ENCODE measurements around the gene HPN.
"Not testable (repeated sequence)": the region's sequence is repeated elsewhere in the genome, so short reads cannot be mapped to it uniquely, and the experiment has no call there.

The HPN gene

DNA sequence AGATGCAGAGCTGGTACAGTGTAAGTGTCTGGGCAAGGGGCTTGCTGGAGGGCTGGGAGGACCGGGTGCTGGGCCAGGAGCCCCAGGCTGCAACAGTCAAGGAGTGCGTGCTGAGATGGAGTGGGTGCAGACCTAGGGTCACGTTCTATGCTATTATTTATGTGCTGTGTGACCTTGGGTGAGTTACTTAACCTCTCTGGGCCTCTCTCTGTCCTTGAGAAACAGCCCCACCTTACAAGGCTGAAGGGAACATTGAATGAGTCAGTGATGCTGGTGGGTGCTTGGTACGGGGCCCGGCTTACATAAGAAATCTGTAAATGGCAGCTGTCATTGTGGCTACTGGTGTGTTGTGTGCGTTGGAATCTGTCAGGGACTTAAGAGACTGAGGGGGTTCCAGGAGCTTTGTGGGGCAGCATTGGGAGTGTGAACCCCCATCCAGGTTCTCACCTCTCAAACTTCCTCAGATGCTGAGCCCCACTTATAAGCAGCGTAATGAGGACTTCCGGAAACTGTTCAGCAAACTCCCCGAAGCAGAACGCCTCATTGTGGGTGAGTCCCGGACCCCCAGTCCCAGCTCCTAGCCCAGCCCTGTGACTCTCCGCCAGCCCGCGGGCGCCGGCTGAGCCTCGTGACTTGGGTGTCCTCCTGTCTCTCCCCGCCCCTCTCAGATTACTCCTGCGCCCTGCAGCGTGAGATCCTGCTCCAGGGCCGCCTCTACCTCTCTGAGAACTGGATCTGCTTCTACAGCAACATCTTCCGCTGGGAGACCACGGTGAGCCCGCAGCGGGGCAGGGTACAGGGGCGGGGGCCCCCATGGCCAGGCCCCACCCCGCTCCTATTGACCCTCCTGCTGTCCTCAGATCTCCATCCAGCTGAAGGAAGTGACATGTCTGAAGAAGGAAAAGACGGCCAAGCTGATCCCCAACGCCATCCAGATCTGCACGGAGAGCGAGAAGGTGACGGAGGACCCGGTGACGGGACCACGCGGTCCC, 31.8 kb upstream of the HPN start:
- DNase-seq: no peak

- no peak for DNase-seq
These were observed 30.3 kb upstream of the HPN start for GRCh38 chr19:35011091-35011689.

GRCh38 chr19:35011737-35012682, 29.5 kb upstream of the HPN start:
- no peak for DNase-seq

- DNase-seq: peak; percentile 76
These were observed 28.3 kb upstream of the HPN start for GRCh38 chr19:35013041-35013819.

DNA sequence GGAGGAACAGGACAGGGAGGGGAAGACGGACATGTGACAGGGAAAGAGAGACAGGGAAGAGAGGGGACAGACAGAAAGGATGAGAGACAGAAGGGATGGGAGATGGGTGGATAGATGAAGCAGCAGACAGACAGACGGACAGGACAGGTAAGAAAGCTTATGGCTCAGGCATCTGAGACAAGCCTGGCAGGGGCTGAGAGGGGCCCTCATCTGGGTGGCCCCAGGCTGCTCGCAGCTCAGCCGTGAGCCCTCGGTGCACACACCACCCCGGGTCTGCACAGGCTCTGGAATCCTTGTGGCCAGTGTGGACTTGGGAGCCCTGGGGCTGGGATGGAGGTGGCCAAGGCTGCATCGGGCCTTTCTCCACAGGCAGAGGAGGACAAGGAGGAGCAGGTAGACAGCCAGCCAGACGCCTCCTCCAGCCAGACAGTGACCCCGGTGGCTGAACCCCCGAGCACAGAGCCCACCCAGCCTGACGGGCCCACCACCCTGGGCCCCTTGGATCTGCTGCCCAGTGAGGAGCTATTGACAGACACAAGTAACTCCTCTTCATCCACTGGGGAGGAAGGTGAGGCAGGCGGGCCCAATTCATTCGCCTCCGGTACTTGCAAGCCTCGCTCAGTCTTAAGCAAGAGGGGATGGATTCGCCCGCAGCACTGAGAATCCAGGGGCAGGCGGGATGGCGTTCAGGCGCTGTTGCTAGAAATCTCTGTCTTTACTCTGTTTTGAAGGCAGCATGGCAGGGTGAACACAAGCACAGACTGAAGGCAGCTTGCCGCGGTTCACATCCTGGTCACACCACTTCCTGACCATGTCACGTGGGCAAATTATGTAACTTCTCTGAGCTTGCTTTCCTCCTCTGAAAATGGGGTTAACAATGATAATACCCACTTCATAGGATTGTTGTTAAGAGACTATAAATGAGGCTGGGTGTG, 27.4 kb upstream of the HPN start:
- peak; percentile 32 for DNase-seq

DNA sequence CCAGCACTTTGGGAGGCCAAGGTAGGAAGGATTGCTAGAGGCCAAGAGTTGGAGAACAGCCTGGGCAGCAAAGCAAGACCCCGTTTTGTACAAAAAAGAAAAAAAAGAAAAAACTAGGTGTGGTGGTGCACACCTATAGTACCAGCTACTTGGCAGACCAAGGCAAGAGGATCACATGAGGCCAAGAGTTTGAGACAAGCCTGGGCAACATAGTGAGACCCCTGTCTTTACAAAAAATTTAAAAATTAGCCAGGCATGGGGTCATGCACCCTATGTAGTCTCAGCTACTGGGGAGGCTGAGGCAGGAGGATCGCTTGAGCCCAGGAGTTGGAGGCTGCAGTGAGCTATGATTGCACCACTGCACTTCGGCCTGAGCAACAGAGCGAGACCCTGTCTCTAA, 26.7 kb upstream of the HPN start:
- not testable (repeated sequence) for DNase-seq

- no peak for DNase-seq
These were observed 26.1 kb upstream of the HPN start for GRCh38 chr19:35015270-35015953.

DNA sequence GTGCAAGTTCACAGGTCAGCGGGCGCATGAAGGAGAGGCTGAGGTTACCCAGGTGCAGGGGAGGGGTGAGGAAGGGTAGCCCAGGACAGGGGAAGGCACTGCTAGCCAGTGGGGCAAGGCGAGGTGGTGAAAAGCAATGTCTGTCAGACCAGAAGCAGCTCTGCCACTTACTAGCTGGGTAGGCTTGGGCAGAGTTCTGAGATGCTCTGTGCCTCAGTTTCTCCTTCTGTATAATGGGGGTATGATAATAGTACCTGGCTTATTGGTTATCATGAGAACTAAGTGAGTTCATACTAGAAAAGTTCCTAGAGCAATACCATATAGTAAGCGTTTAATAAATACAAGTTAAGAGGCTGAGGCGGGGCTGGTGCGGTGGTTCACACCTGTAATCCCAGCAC, 25.6 kb upstream of the HPN start:
- DNase-seq: no peak

- no peak for DNase-seq
These were observed 24.0 kb upstream of the HPN start for GRCh38 chr19:35017507-35017906.

DNA sequence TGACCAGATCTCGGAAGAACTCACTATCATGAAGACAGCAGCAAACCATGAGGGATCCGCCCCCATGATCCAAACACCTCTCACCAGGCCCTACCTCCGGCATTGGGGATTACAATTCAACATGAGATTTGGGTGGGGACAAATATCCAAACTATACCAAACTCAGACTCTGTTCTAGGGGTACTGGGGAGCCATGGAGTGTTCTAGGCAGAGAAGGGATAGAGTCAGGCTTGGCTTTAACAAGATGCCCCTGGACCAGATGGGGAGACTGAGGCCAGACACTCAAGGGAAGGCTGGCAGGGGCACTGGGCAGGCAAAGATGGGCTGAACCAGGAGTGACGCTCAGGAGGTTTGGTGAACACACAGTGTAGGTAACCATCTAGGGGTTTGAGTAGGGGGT, 23.1 kb upstream of the HPN start:
- no peak for DNase-seq

- no peak for DNase-seq
These were observed 22.4 kb upstream of the HPN start for GRCh38 chr19:35019144-35019543.

DNA sequence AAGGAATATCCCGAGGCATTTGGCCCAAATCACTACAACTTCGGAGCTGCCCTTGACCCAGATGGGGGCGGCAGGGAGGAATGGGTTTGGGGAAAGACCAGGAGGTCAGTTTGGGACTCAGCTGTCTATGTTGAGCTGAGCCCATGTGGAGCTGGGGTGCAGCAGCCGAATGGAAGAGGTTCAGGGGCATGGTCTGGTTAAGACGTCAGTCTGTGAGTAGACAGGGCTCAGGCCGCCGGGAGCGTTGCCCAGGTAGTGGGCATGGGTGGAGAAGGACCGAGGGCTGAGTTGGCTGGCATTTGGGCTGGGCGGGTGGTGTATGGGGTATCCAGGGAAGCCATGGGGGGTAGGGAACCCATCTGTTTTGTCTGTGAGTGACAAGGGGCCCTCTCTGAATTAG, 20.5 kb upstream of the HPN start:
- no peak for DNase-seq

DNA sequence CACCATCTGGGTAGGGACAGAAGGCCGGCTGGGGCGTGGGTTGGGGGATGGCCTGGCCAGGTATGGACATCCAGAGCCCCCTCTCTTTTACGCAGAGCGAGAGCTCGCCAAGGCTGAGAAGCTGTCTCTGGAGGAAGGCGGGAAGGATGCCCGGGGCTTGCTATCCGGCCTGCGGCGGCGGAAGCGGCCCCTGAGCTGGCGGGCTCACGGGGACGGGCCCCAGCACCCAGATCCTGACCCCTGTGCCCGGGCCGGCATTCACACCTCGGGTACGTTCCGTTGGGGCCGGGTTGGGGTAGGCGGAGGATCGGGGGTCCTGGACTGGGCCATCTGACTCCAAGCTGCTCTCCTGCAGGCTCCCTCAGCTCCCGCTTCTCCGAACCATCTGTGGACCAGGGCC, 19.9 kb upstream of the HPN start:
- no peak for DNase-seq

- no peak for DNase-seq
These were observed 19.1 kb upstream of the HPN start for GRCh38 chr19:35022460-35022859.

DNA sequence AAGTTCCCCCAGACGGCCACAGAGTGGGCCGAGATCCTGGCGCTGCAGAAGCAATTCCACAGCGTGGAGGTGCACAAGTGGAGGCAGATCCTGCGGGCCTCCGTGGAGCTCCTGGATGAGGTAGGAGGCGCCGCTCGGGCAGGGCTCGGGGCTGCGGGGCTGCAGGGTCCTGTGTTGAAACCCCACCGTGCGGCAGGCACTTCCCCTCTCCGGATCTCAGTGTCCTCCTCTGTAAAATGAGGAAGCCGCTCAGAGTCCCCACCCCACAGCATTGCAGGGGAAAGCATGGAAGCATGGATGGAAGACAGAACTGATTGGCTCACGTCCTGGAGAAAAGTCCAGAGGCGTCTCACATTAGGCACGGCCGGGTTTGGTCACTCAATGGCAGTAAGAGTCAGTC, 18.1 kb upstream of the HPN start:
- DNase-seq: no peak

GRCh38 chr19:35024095-35024494, 17.4 kb upstream of the HPN start:
- DNase-seq: no peak

GRCh38 chr19:35025969-35026368, 15.6 kb upstream of the HPN start:
- no peak for DNase-seq

- no peak for DNase-seq
These were observed 15.1 kb upstream of the HPN start for GRCh38 chr19:35026418-35026817.

GRCh38 chr19:35027009-35027408, 14.5 kb upstream of the HPN start:
- no peak for DNase-seq

- no peak for DNase-seq
These were observed 13.5 kb upstream of the HPN start for GRCh38 chr19:35027851-35028599.
